Dedifferentiated amniotic fluid mesenchymal stem cell (primary cell): ENCODE results near the gene PCBD2.
"Not testable (repeated sequence)": the region's sequence is repeated elsewhere in the genome, so short reads cannot be mapped to it uniquely, and the experiment has no call there.

Experiments
- DNase-seq: peaks from one replicate; pipeline ENCODE4 v3.0.0-alpha.2; 2016; ENCODE audit errors: extremely low spot score

The PCBD2 gene

DNA sequence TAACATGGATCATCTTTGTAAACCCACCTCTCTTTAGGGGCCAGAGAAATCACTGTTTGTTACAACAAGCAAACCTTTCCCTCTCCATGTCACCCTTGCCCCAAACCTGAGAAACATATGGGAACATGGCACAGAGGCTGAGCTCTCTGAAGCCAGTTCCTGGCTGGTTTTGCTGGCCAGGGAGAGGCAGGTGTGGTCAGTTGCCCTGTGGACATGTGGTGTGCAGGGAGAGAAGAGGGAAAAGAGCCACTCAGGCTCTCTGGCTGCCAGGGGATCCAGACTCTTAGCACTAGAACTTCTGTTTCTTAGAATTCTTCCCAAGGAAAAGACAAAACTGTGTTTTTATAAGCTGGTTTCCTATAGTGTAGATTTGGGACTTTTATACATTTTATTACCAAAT lies 58.2 kb downstream of the PCBD2 start:
- DNase-seq, result no peak

DNA sequence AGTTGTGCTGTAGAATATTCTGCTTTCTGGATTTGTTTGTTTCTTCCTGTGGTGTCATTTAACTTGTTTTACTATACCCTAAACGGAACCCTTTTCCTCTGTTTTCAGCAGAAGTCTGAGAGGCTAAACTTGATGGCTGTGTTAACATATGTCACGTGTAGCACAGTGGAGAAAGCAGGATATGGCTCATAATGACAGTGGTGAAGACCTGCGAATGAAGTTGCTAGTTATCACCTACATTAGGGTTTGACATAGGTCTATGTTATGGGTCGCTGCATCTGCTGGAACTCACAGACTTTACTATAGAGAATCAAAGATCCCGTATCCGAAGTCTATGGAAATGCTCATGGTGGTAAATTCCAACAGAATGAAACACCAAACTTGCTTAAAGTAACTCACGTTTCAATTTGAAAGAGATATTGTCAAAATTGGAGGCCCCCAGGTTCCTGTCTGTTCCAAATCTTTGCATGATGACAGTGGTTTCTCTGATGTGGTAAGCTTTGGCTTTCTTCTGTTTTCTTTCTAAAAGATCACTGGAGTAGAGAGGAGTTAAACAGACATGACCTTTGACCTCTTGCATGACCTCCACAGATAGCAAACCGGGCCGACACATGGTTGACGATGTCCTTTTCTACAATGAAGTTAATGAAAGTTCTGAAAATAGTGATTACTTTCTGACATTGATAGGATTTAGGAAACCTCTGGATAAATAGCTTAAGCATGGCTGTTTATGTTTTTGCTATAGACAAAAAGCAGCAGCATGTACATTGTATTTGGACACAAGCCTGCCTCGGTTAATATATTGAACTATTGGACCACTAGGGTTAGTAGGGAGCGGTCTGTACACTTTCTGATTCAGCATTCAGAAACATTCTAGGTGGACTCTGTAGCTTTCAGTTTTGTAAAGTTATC lies 59.7 kb downstream of the PCBD2 start:
- no peak for DNase-seq

DNA sequence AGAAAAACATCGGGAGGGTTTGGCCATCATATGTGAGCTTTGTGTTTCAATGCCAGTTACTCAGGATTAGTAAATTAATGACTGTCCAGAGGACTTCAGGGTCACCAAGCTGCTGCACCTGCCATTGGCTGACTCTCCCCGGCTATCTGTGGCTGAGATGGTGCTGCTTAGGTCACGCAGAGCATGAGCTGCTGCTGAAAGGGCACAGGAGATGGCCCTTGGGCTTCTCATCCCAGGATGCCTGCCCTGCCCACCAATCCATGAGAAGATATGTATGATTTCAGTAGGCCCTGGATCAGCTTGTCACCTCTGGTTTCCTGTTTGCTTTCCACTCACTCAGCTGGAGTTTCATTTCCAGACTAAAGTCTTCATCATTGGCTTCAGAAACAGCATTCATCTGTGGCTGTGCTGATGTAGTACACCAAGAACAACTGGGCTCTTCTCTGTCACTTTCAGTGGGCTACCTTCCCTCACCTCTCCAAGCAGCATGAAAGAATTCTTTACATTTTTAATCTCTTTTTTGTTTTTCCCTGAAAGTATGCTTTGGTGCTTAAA lies 60.4 kb downstream of the PCBD2 start:
- no peak for DNase-seq

DNA sequence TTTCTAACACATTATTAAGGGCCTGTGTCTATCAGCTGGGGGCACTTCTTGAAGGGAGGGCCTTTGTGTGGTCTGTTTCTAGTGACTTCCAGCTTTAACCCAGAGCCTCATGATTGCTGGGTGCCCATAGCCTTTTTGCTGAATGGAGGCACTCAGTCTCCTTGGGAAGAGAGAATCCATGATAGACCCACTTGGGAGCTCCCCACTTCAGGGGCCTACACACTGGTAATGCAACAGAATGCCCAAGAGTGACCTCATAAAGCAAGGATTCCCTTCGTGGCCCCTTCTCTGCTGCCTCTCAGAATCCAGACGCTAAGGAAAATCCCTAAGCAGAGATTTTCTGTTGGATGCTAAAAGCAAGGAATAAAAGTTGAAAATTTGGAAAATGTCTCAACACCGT lies 62.7 kb downstream of the PCBD2 start, which contains the start of gene CATSPER3:
CATSPER3 (plus strand) TSS at position 301 of the 400 bp plus-strand sequence; CDS start at position 386, 85 bp downstream.
- DNase-seq, result no peak

DNA sequence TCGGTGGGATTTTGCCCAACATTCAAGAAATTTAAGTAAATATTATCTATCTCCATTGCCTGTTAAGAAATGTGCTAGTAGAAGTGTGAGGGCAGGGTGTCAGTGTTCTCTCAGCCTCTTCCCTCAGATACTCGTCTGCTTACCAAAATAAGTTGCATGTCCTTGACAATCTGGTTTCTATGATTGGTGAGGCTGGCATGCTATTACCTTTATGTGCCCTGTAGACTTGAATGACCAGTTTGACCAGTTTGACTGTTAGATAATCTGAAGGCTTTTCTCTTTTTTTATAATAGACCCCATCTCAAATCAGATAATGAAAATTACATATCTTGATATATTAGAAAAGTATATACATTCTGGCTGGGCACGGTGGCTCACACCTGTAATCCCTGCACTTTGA lies 63.1 kb downstream of the PCBD2 start:
- DNase-seq, result no peak

DNA sequence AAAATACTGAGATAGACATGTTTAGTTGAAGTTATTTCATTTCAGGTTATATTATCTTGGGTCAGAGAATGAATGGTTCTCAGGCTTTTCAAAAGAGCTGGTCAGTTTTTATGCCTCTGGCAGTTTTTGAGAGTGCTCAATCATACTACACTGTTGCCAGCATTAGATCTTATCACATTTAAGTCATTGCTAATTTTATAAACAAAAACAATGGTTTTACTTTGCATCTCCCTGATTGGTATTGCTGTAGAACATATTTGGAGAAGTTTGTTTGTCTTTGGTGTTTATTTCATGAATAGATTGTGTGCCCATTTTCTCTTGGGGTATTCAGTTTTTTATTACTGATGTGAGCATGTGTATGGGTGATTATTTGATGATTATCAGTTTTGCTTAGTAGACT lies 64.2 kb downstream of the PCBD2 start:
- no peak for DNase-seq

DNA sequence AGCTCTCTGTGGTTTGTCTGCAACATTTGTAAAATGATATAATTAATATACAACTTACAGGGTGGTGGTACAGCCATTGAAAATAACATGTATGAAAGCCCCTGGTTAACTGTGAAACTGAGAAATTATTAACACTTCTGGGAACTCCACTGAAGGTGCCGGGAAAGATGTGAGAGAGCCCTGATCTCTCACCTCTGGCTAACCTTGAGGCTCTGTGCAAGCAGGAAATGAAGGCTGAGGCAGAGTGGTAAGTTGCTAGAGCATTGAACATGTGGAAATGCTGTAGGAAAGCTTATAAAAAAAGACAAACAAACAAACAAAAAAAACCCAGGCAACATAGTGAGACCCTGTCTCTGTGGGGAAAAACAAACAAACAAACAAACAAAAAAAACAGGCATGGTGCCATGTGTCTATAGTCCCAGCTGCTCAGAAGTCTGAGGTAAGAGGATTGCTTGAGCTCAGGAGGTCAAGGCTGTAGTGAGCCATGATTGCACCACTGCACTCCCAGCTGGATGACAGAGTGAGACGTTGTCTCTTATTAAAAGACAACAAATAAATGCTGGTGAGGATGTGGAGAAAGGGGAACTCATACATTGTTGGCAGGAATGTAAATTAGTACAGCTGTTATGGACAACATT lies 70.3 kb downstream of the PCBD2 start:
- DNase-seq, result no peak

DNA sequence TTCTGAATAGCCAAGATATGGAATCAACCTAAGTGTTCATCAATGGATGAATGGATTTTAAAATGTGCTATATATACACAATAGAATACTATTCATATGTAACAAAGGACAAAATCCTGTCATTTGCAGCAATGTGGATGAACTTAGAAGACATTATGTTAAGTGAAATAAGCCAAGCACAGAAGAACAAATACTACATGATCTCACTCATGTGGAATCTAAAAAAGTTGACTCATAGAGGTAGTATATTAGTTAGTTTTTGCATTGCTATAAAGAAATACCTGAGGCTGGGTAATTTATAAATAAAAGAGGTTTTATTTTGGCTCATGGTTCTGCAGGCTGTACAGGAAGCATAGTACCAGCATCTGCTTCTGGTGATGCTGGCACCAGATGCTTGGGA lies 70.9 kb downstream of the PCBD2 start:
- DNase-seq, result no peak

DNA sequence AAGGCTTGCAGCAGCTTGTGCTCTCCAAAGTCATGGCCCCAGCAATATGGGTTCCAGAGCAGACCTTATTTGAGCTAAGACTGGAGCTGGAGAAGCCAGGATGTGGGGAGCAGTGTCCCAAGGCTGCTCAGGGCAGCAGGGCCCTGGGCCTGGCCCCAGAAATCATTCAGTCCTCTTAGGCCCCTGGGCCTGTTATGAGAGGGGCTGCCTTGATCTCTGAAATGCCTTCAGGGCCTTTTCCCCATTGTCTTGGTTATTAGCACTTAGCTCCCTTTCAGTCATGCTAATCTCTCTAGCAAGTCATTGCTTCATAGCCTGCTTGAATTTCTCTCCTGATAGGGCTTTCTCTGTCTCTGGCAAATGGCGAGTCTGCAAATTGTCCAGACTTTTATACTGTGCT lies 71.9 kb downstream of the PCBD2 start:
- no peak for DNase-seq

DNA sequence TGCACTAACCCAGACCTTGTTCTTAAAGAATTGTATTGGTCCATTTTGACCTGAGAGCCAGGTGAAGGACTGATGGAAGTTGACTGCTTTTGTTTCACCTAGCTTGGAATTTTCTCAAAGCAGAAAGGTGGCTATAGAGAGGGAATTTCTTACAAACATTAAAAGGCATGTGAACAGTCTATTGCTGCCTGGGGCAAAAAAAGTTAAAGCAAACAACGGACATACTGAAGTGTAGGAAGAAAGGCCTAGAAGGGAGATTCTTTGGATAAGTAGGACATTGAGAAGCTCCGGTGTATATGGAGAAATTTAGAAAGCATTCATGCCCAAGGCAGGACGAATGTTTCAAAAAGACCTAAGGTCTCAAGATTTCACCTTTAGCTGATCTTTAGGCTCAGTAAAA lies 74.5 kb downstream of the PCBD2 start:
- no peak for DNase-seq

DNA sequence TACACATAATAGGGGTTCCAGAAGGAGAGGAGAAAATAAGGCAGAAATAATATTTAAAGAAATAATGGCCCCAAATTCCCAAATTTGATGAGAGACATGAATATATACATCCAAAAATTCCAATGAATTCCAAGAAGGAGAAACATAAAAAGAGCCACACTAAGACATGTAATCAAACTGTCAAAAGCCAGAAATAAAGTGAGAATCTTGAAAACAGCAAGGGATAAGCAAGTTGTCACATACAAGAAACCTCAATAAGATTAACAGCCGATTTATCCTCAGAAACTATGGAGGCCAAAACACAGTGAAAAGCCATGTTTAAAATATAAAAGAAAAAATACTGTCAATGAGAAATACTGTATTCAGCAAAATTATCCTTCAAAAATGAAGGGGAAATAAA lies 77.3 kb downstream of the PCBD2 start:
- no peak for DNase-seq

DNA sequence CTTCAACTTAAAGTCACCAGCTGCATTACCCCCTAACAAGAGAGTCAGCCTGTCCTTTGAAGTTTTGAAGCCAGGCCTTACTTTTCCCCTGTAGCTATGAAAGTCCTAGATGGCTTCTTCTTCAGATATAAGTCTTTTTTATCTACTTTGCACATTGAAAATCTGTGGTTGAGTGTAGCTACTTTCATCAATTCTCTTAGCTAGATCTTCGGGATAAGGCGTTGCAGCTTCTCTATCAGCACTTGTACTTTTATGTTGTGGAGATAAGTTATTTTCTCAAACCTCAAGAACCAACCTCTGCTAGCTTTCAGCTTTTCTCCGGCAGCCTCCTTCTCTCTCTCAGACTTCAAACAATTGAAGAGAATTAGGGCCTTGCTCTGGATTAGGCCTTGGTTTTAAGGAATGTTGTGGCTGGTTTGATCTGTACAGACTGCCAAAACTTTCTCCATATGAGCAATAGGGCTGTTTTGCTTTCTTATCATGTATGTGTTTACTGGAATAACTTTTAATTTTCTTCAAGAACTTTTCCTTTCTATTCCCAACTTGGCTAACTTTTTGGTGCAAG lies 84.4 kb downstream of the PCBD2 start:
- peak; percentile 53 for DNase-seq

DNA sequence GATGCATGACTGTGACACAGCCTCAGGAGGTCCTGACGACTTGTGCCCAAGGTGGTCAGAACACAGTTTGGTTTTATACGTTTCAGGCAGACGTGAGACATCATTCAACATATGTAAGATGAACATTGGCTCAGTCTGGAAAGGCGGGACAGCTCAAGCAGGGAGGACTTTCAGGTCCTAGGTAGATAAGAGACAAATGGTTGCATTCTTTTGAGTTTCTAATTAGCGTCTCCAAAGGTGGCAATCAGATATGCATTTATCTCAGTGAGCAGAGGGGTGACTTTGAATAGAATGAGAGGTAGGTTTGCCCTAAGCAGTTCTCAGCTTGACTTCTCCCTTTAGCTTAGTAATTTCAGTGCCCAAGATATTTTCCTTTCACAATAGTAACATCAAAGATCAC lies 85.3 kb downstream of the PCBD2 start:
- not testable (repeated sequence) for DNase-seq

DNA sequence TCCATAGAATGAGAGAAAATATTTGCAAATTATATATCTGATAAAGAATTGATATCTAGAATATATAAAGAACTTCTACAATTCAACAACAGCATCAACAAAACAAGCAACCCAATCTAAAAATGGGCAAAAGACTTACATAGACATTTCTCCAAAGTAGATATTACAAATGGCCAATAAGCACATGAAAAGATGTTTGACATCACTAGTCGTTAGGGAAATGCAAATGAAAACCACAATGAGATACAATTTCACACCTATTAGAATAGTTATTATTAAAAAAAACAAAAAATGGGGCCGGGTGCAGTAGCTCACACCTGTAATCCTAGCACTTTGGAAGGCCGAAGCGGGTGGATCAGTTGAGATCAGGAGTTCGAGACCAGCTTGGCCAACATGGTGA lies 87.2 kb downstream of the PCBD2 start:
- DNase-seq, result no peak

DNA sequence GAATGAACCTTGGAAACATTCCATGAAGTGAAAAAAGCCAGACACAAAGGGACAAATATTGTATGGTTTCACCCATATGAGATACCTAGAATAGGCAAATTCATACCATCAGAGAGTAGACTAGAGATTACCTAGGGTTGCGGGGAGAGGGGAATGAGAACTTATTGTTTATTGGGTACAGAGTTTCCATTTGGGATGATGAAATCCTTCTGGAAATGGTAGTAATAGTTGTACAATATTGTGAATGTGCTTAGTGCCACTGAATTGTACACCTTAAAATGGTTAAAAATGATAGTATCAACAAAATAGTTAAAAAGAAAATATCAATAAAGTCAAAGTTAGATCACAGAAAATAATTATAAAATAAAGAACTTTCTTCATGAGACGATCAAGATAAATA lies 88.2 kb downstream of the PCBD2 start:
- DNase-seq, result no peak

DNA sequence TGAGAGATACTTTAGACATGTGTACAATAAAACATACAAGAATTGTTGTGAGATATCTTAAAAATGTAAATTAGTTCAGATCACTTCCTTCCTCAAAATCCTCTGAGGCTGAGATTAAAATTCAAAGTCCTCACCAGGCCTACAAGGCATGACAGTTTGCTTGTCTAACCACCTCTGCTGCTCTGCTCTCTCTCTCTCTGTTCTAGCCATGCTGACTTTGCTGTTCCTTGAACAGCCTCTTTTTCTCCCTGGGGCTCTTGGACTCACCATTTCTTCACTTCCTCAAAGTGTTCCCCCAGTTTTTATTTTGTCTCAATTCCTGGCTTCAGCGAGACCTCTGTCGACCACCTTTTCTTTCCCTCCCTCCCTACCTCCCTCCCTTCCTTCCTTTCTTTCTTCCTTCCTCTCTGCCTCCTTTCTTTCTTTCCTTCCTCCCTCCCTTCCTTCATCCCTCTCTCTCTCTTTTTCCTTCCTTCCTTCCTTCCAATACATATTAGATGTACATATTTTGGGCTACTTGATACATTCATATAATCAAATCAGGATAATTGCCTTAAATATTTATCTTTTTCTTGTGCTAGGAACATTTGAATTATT lies 89.7 kb downstream of the PCBD2 start:
- no peak for DNase-seq

DNA sequence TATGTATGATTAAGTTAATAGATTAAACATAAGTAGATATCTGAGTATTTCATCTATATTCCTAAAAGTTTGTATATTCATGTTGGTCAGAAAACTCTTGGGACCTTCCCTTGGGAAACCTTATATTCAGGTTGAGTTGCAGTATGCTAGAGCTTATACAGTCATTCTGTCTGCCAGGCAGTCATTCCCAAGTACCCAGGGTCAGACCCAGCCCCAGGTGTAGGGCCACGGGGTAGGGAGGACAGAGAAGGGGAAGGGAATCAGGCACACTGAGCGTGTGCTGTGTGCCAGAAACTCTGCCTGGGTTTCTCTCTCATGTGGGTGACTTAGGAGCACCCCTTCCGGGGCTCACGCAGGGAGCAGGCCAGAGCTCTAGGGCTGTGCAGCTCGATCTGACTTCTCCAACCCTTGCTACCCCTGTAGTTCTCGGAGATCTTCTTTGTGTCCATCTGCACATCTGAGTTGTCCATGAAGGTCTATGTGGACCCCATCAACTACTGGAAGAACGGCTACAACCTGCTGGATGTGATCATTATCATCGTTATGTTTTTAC lies 91.0 kb downstream of the PCBD2 start:
- no peak for DNase-seq

DNA sequence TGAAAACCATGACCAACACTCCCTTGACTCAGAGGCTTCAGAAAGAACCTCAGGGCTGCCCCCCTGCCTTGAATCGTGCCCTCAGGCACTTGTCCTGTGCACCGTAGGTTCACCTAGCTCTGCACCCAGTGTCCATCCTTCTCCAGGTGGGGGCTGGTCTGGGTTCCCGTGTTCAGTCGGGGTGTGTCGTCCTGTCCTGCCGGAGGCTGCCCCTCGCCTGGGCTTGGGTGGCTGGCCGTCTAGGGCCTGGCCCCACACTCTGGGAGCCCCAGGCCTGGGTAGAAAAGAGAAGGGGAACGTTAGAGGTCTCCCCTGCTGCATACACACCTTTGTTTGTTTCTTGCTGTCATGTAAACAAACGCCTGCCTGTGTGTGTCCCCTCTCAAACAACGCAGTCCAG lies 92.1 kb downstream of the PCBD2 start:
- DNase-seq, result no peak

DNA sequence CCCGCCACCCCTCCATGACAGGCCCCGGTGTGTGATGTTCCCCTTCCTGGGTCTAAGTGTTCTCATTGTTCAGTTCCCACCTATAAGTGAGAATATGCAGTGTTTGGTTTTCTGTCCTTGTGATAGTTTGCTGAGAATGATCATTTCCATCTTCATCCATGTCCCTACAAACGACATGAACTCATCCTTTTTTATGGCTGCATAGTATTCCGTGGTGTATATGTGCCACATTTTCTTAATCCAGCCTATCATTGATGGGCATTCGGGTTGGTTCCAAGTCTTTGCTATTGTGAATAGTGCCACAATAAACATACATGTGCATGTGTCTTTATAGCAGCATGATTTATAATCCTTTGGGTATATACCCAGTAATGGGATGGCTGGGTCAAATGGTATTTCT lies 93.1 kb downstream of the PCBD2 start:
- not testable (repeated sequence) for DNase-seq

DNA sequence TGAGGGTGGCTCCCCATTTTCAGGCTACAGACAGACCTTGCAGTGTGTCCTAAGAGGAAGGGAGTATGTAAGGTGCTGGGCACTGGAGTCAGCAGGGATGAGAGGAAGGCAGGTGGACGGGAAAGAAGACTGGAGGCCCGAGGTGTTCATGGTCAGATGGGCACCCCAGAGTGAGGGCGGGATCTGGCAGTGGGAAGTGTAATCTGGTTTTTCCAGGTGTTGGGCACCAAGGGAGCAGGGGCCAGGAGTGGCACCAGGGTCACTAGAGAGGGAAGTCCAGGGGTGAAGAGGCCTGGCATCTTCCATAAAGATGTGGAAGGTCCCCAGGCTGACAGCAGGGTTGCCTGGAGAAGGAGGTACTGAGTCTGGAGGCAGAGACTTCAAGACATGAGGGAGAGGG lies 99.4 kb downstream of the PCBD2 start:
- DNase-seq, result no peak

DNA sequence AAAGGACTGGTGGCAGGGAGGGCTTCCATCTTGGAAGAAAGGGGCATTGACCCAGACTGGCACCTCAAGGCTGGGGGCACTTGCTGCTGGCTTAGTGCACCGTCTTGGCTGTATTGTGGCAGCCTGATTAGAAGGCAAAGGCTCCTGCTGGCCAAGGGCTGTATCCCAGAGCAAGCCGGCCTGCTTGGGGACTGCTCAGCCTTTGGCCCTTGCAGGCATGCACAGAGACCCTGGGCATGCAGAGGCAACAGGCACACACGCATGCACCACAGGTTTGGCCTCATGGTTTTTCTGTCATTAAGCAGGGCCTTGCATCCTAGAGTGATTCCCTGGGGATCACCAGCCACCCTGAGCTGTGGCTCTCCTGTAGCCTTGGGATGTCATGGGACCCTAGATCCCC lies 100.1 kb downstream of the PCBD2 start:
- no peak for DNase-seq

DNA sequence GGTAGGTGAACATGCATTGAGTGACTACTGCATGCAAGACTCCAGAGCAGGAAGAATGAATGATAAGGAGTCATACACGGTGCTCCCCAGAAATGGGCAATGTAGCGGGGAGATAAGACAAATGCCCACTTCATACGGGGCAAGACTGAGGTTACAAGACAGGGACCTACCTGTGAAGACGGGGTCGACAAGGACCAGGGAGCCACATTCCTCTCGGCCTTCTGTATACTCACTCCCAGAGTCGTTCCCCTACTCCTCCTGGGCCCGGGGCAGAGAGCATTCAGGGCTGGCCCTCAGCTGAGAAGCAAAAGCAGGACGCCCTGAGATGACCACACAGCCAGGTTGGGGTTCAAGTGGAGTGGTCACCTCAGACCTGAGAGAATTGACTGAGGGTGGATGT lies 102.4 kb downstream of the PCBD2 start:
- DNase-seq, result no peak
